NT2/D1 (cell line): Measurements from ENCODE around the gene ARID1A.

Experiments used
- SUZ12 ChIP-seq: IDR thresholded peaks from 2 replicates; pipeline ENCODE4 v1.6.1; 2011; ENCODE audit not compliant: insufficient read length, insufficient read depth; ENCODE audit errors: extremely low read depth
- YY1 ChIP-seq: IDR thresholded peaks from 2 replicates; pipeline ENCODE4 v1.6.1; 2011; ENCODE audit not compliant: insufficient read length, insufficient read depth
- ZNF274 ChIP-seq: IDR thresholded peaks from 2 replicates; pipeline ENCODE4 v1.6.1; 2011; ENCODE audit warnings: mild to moderate bottlenecking, low read depth, low read length

DNA sequence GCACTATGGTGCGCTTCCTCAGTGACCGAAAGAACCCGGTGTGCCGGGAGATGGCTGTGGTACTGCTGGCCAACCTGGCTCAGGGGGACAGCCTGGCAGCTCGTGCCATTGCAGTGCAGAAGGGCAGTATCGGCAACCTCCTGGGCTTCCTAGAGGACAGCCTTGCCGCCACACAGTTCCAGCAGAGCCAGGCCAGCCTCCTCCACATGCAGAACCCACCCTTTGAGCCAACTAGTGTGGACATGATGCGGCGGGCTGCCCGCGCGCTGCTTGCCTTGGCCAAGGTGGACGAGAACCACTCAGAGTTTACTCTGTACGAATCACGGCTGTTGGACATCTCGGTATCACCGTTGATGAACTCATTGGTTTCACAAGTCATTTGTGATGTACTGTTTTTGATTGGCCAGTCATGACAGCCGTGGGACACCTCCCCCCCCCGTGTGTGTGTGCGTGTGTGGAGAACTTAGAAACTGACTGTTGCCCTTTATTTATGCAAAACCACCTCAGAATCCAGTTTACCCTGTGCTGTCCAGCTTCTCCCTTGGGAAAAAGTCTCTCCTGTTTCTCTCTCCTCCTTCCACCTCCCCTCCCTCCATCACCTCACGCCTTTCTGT, 84.6 kb downstream of the ARID1A start:
- TF ChIP-seq YY1 (no peak), ZNF274 (no peak), SUZ12 (no peak)
